ENCODE measurements around the gene AQP1.

AQP1 gene

GRCh38 chr7:30874656-30875302 lies 36.9 kb upstream of the AQP1 start:
- Histone ChIP-seq H3K27ac (ENCODE audit: low read length) (no peak overlapping the region), H3K27me3 (ENCODE audit: insufficient read depth, low read length, poor library complexity) (no peaks in the 10 kb centered on the region), H3K79me2 (ENCODE audit: insufficient read depth, low read length) (no peaks in the 10 kb centered on the region), H3K4me2 (ENCODE audit: insufficient read depth, low read length) (no peak overlapping the region), H4K20me1 (ENCODE audit: insufficient read depth, low read length) (no peaks in the 10 kb centered on the region), H3K9me3 (ENCODE audit: insufficient read depth, low read length, severe bottlenecking) (no peaks in the 10 kb centered on the region), H3K4me3 (ENCODE audit: low read depth in 1 of 2, low read length in 2 of 2) (no peak overlapping the region), H3K4me1 (ENCODE audit: insufficient read depth, low read length) (no peaks in the 10 kb centered on the region), H2AFZ (ENCODE audit: low read depth, low read length) (no peak overlapping the region), H3K36me3 (ENCODE audit: insufficient read depth, low read length) (no peaks in the 10 kb centered on the region), H3K9ac (ENCODE audit: low read depth, low read length) (no peak overlapping the region)
- DNase-seq: peak; percentile 19
- ATAC-seq (ENCODE audit: insufficient read depth, low read depth): peak; percentile 59
- TF ChIP-seq EZH2 (IDR thresholded peaks at IDR 0.05; ENCODE audit: borderline replicate concordance, low read depth, low read length, severe bottlenecking): no peak
- TF ChIP-seq CTCF (IDR thresholded peaks at IDR 0.05; ENCODE audit: borderline replicate concordance, extremely low read depth, low read length, poor library complexity, severe bottlenecking): no peak

- Histone ChIP-seq H3K4me3 (ENCODE audit: low read depth in 1 of 2, low read length in 2 of 2) (no peak overlapping the region), H3K79me2 (ENCODE audit: insufficient read depth, low read length) (no peaks in the 10 kb centered on the region), H3K36me3 (ENCODE audit: insufficient read depth, low read length) (no peaks in the 10 kb centered on the region), H3K27me3 (ENCODE audit: insufficient read depth, low read length, poor library complexity) (no peaks in the 10 kb centered on the region), H3K27ac (ENCODE audit: low read length) (no peak overlapping the region), H3K9me3 (ENCODE audit: insufficient read depth, low read length, severe bottlenecking) (no peaks in the 10 kb centered on the region), H2AFZ (ENCODE audit: low read depth, low read length) (no peak overlapping the region), H3K4me1 (ENCODE audit: insufficient read depth, low read length) (no peaks in the 10 kb centered on the region), H4K20me1 (ENCODE audit: insufficient read depth, low read length) (no peaks in the 10 kb centered on the region), H3K4me2 (ENCODE audit: insufficient read depth, low read length) (no peak overlapping the region), H3K9ac (ENCODE audit: low read depth, low read length) (no peak overlapping the region)
- ATAC-seq (ENCODE audit: insufficient read depth, low read depth): no peak
- DNase-seq: no peak
- TF ChIP-seq EZH2 (IDR thresholded peaks at IDR 0.05; ENCODE audit: borderline replicate concordance, low read depth, low read length, severe bottlenecking) (no peak), CTCF (IDR thresholded peaks at IDR 0.05; ENCODE audit: borderline replicate concordance, extremely low read depth, low read length, poor library complexity, severe bottlenecking) (no peak)
Observed at GRCh38 chr7:30877015-30877769, 34.5 kb upstream of the AQP1 start.

GRCh38 chr7:30877993-30878392 lies 33.7 kb upstream of the AQP1 start:
- Histone ChIP-seq H3K4me2 (ENCODE audit: insufficient read depth, low read length) (no peak overlapping the region), H3K27me3 (ENCODE audit: insufficient read depth, low read length, poor library complexity) (no peaks in the 10 kb centered on the region), H3K27ac (ENCODE audit: low read length) (no peak overlapping the region), H4K20me1 (ENCODE audit: insufficient read depth, low read length) (no peaks in the 10 kb centered on the region), H3K9ac (ENCODE audit: low read depth, low read length) (no peak overlapping the region), H3K9me3 (ENCODE audit: insufficient read depth, low read length, severe bottlenecking) (no peaks in the 10 kb centered on the region), H3K4me3 (ENCODE audit: low read depth in 1 of 2, low read length in 2 of 2) (no peak overlapping the region), H2AFZ (ENCODE audit: low read depth, low read length) (no peak overlapping the region), H3K4me1 (ENCODE audit: insufficient read depth, low read length) (no peaks in the 10 kb centered on the region), H3K79me2 (ENCODE audit: insufficient read depth, low read length) (no peaks in the 10 kb centered on the region), H3K36me3 (ENCODE audit: insufficient read depth, low read length) (no peaks in the 10 kb centered on the region)
- DNase-seq: no peak
- TF ChIP-seq CTCF (IDR thresholded peaks at IDR 0.05; ENCODE audit: borderline replicate concordance, extremely low read depth, low read length, poor library complexity, severe bottlenecking) (no peak), EZH2 (IDR thresholded peaks at IDR 0.05; ENCODE audit: borderline replicate concordance, low read depth, low read length, severe bottlenecking) (no peak)
- no peak for ATAC-seq (ENCODE audit: insufficient read depth, low read depth)

All from DND-41 (cell line).